AG04450 (cell line): ENCODE results near the gene FGF9. TPM values are rescaled to one million over a fixed set of nuclear protein-coding genes. Genes with fewer than 3 reads are reported as not detected.

Experiments
- CTCF ChIA-PET: fragments of 300-600, 350-600 bp; formaldehyde crosslinking; extraction: SDS; loops from one replicate; lab custom pipeline; 2022; ENCODE audit warnings: antibody characterized with exemption, inconsistent platforms; lab: Charles Lee
- POLR2A ChIA-PET: fragments of 350-600 bp; formaldehyde crosslinking; extraction: SDS; loops from one replicate; lab custom pipeline; 2021; ENCODE audit warnings: antibody characterized with exemption, inconsistent platforms; lab: Yijun Ruan, JAX
- DNase-seq: peaks from one replicate; pipeline ENCODE4 v3.0.0-alpha.2; 2011; ENCODE audit warnings: low read depth, low spot score
- H3K27ac ChIP-seq: one replicate; pipeline ENCODE4 v1.5.1; 2012; ENCODE audit warnings: low read depth, low read length, control low read depth
- H3K27me3 ChIP-seq: one replicate; pipeline ENCODE4 v1.6.0; 2012; ENCODE audit warnings: low read length; ENCODE audit not compliant: control insufficient read depth, insufficient read depth
- H3K4me3 ChIP-seq: 2 replicates; pipeline ENCODE4 v1.5.1; 2011; ENCODE audit warnings: mild to moderate bottlenecking, low read depth, low read length, control low read depth
- H3K9me3 ChIP-seq: 2 replicates; pipeline ENCODE4 v1.5.1; 2012; ENCODE audit warnings: low read length; ENCODE audit not compliant: control insufficient read depth, insufficient read depth
- polyA plus RNA-seq: library from polyadenylated mRNA; depleted of rRNA; stranded (reverse); fragments of >200 nt; gene quantifications from 2 replicates; pipeline ENCODE4 v1.2.3, GENCODE V29; 2011
- TF ChIP-seq, protein P1 (sequence below): IDR thresholded peaks from 2 replicates; pipeline ENCODE4 v1.5.1; 2011; ENCODE audit warnings: low read depth, low read length, control low read depth, inconsistent platforms

FGF9 gene
- polyA plus RNA-seq, 1 experiment = 0.26 TPM

DNA sequence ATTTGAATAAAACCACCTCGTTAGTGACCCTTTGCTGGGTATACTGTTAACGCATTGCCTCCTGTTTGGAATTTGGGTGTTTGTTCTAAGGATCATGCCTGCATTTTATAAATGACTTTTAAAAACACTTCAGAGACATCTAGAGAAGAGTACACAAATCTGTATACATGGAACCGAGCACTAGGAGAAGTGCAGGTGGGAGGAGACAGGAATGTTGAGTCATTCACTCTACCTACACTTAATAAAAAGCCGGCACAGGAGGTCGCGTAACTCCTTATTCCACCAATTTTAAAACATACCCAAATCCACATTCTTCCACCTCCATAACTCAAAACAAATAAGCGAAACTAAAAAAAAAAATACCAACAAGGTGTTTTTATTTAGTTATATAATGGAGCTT lies 48.6 kb downstream of the FGF9 start:
- ChIA-PET POLR2A (no interaction called here), CTCF (no interaction called here)
- Histone ChIP-seq H3K27ac (no peak overlapping the region), H3K27me3 (peaks cover 11% of the 10 kb centered on the region), H3K9me3 (peaks cover 1% of the 10 kb centered on the region; the same call in 1 of the 2 replicates), H3K4me3 (no peak overlapping the region)
- no peak for DNase-seq
- TF ChIP-seq, protein P1, sequence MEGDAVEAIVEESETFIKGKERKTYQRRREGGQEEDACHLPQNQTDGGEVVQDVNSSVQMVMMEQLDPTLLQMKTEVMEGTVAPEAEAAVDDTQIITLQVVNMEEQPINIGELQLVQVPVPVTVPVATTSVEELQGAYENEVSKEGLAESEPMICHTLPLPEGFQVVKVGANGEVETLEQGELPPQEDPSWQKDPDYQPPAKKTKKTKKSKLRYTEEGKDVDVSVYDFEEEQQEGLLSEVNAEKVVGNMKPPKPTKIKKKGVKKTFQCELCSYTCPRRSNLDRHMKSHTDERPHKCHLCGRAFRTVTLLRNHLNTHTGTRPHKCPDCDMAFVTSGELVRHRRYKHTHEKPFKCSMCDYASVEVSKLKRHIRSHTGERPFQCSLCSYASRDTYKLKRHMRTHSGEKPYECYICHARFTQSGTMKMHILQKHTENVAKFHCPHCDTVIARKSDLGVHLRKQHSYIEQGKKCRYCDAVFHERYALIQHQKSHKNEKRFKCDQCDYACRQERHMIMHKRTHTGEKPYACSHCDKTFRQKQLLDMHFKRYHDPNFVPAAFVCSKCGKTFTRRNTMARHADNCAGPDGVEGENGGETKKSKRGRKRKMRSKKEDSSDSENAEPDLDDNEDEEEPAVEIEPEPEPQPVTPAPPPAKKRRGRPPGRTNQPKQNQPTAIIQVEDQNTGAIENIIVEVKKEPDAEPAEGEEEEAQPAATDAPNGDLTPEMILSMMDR = no peak

GRCh38 chr13:21723807-21724505 lies 53.1 kb downstream of the FGF9 start:
- no peak for DNase-seq
- POLR2A ChIA-PET = no interaction called here
- CTCF ChIA-PET = no interaction called here
- no peak overlapping the region for H3K4me3 ChIP-seq
- H3K27ac ChIP-seq = no peak overlapping the region
- peaks cover 7% of the 10 kb centered on the region; the same call in 1 of the 2 replicates for H3K9me3 ChIP-seq
- peaks cover 16% of the 10 kb centered on the region for H3K27me3 ChIP-seq
- TF ChIP-seq, protein P1 = no peak

DNA sequence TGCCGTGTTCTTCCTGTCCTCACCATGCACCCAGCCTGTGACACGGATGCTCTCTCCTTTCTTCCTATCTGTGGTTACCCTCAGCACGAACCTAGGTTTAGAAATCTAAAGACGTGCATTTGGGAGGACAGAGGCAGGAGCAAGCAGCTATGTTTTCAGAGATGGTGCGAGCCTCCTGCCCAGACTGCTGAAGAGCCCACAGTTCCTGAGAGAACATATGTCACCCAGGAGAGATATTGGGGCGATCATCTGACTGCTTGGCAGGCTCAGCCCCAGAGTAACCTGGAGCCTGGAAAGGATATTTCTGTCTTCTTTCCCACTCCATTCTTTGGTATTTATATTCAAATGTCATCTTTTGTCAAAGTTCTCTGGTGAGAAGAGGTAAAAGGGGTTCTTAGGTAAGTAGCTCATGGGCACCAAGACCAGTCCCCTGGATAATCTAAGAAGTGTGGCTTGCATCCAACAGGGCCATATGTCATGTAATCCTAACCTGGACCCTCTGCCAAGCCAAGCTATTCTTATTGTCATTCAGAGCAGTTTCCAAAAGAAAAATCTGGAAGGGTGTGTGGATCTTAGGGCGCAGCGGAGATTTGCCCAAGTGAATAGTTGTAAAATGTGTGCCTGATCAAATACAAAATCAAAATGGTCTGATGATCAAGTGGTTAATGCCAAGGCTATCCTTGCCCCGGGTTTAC lies 59.5 kb downstream of the FGF9 start:
- Histone ChIP-seq H3K27me3 (no peaks in the 10 kb centered on the region), H3K9me3 (0 out of 2 replicates have a peak, but pooled peaks cover 4% of the 10 kb centered on the region), H3K27ac (no peak overlapping the region), H3K4me3 (no peak overlapping the region)
- CTCF ChIA-PET = no interaction called here
- POLR2A ChIA-PET = no interaction called here
- DNase-seq = no peak
- TF ChIP-seq, protein P1 = no peak

GRCh38 chr13:21733475-21734263 lies 62.8 kb downstream of the FGF9 start:
- H3K9me3 ChIP-seq = no peaks in the 10 kb centered on the region
- POLR2A ChIA-PET = no interaction called here
- TF ChIP-seq, protein P1 = no peak
- H3K27ac ChIP-seq = no peak overlapping the region
- CTCF ChIA-PET = no interaction called here
- no peak for DNase-seq
- no peaks in the 10 kb centered on the region for H3K27me3 ChIP-seq
- H3K4me3 ChIP-seq = no peak overlapping the region
